ENCODE measurements around the gene SKA3. TPM values are rescaled to one million over a fixed set of nuclear protein-coding genes. Genes with fewer than 3 reads are reported as not detected.

SKA3 gene
- total and polyA plus RNA-seq, 2 of the 13 experiments (the other 11 are each of a cell fraction or from before 2014, with no cell fraction given): 7.2 to 10.8 TPM

DNA sequence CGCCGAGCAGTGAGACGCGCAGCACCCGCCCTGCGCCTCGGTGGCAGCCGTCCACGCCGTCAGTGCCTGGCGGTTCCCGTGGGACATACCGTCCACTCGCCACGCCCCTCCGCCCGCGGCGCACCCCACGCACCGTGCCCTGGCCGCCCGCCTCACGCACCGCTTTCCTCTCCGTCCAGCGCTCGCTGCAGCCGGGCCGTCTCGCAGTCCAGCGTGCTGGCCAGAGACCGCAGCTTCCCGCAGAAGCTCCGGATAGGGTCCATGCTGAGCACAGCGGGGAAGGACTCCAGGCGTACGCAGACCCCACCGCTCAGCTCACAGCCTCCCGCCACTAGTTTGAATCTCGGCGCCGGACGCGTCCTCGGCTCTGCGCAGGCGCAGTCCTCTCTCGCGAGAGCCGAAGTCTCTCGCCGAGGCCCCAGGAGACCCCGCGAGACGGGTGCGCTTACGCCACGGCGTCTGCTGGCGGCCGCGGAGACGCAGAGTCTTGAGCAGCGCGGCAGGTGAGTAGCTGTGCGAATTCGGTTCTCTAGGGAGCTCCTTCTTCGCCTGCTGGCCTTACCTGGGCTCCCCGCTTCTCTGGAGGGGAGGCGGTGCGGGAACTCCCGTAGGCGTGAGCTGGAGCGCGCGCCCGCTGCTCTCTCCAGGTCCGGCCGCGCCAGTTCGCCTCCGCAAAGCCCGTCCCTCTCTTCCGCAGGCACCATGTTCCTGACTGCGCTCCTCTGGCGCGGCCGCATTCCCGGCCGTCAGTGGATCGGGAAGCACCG is at the start of gene SKA3, which contains the start of gene MRPL57 (continued):
- TF ChIP-seq, protein P1, sequence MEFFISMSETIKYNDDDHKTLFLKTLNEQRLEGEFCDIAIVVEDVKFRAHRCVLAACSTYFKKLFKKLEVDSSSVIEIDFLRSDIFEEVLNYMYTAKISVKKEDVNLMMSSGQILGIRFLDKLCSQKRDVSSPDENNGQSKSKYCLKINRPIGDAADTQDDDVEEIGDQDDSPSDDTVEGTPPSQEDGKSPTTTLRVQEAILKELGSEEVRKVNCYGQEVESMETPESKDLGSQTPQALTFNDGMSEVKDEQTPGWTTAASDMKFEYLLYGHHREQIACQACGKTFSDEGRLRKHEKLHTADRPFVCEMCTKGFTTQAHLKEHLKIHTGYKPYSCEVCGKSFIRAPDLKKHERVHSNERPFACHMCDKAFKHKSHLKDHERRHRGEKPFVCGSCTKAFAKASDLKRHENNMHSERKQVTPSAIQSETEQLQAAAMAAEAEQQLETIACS (CRISPR knock-in tag; IDR thresholded peaks at IDR 0.05): peak; percentile 76
- TF ChIP-seq NR1H2 (CRISPR knock-in tag; IDR thresholded peaks at IDR 0.05; ENCODE audit: borderline replicate concordance, low read depth): 0 out of 2 replicates have a peak, but pooled peaks have one; percentile 64
- TF ChIP-seq KDM5A (IDR thresholded peaks at IDR 0.05; ENCODE audit: borderline replicate concordance, low read length): peak; percentile 84
- peak; percentile 98 for TF ChIP-seq ASH2L (IDR thresholded peaks at IDR 0.05; ENCODE audit: insufficient read length, low read depth, low read length)
- peak; percentile 53; the same call in 1 of the 2 replicates for TF ChIP-seq POLR2AphosphoS2 (IDR thresholded peaks at IDR 0.05; ENCODE audit: low read depth, low read length)
- peak; percentile 82 for TF ChIP-seq ZNF780A (CRISPR knock-in tag; IDR thresholded peaks at IDR 0.05)
- TF ChIP-seq, protein P2, sequence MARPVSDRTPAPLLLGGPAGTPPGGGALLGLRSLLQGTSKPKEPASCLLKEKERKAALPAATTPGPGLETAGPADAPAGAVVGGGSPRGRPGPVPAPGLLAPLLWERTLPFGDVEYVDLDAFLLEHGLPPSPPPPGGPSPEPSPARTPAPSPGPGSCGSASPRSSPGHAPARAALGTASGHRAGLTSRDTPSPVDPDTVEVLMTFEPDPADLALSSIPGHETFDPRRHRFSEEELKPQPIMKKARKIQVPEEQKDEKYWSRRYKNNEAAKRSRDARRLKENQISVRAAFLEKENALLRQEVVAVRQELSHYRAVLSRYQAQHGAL (CRISPR knock-in tag; IDR thresholded peaks at IDR 0.05; ENCODE audit: not compliant biosample characterization): peak; percentile 41
- peak; percentile 15; the same call in 1 of the 2 replicates for TF ChIP-seq ZNF782 (CRISPR knock-in tag; IDR thresholded peaks at IDR 0.05; ENCODE audit: borderline replicate concordance)
- TF ChIP-seq ZSCAN29 (CRISPR knock-in tag; conservative IDR thresholded peaks at IDR 0.05): peak; percentile 87; the same call in 1 of the 2 replicates
- no peak for TF ChIP-seq RORA (CRISPR knock-in tag; IDR thresholded peaks at IDR 0.05)
- peak; percentile 71 for TF ChIP-seq SKI (IDR thresholded peaks at IDR 0.05; ENCODE audit: partially characterized antibody)
- TF ChIP-seq PAWR (CRISPR knock-in tag; IDR thresholded peaks at IDR 0.05; ENCODE audit: borderline replicate concordance): no peak
- TF ChIP-seq ZNF607 (CRISPR knock-in tag; IDR thresholded peaks at IDR 0.05; ENCODE audit: borderline replicate concordance): peak; percentile 90; the same call in 1 of the 2 replicates
- peak; percentile 83 for TF ChIP-seq ZNF777 (CRISPR knock-in tag; IDR thresholded peaks at IDR 0.05)
- 0 out of 2 replicates have a peak, but pooled peaks have one; percentile 18 for TF ChIP-seq GTF3A (CRISPR knock-in tag; conservative IDR thresholded peaks at IDR 0.05)
- TF ChIP-seq HNRNPLL (IDR thresholded peaks at IDR 0.05; ENCODE audit: low read depth, low read length, poor library complexity, severe bottlenecking): peak; percentile 98
- TF ChIP-seq ATAD3A (CRISPR knock-in tag; IDR thresholded peaks at IDR 0.05): peak; percentile 10; the same call in 1 of the 2 replicates
- peak; percentile 44 for TF ChIP-seq HCFC1 (IDR thresholded peaks at IDR 0.05; ENCODE audit: low read depth, low read length)
- TF ChIP-seq CC2D1A (CRISPR knock-in tag; IDR thresholded peaks at IDR 0.05): peak; percentile 80; the same call in 1 of the 2 replicates
- peak; percentile 59 for TF ChIP-seq TBL1XR1 (IDR thresholded peaks at IDR 0.05; ENCODE audit: borderline replicate concordance, low read length, partially characterized antibody)
- TF ChIP-seq HNRNPL (IDR thresholded peaks at IDR 0.05; ENCODE audit: low read depth, low read length): peak; percentile 68
- TF ChIP-seq KDM5B (CRISPR knock-in tag; IDR thresholded peaks at IDR 0.05; ENCODE audit: borderline replicate concordance): peak; percentile 79
- TF ChIP-seq HMGA1 (CRISPR knock-in tag; conservative IDR thresholded peaks at IDR 0.05): no peak
- TF ChIP-seq ZNF343 (CRISPR knock-in tag; IDR thresholded peaks at IDR 0.05): peak; percentile 90; the same call in 1 of the 2 replicates
- TF ChIP-seq CHD2 (IDR thresholded peaks at IDR 0.05; ENCODE audit: low read depth, low read length): peak; percentile 100
- no peak for TF ChIP-seq SUZ12 (IDR thresholded peaks at IDR 0.05; ENCODE audit: low read depth, low read length)
- peak; percentile 82 for TF ChIP-seq ZNF143 (CRISPR knock-in tag; IDR thresholded peaks at IDR 0.05)
- TF ChIP-seq KDM2A (CRISPR knock-in tag; IDR thresholded peaks at IDR 0.05; ENCODE audit: borderline replicate concordance, low read depth): peak; percentile 97
- TF ChIP-seq ZNF460 (CRISPR knock-in tag; IDR thresholded peaks at IDR 0.05; ENCODE audit: borderline replicate concordance): no peak; the same call in 1 of the 2 replicates
- TF ChIP-seq ZNF841 (CRISPR knock-in tag; IDR thresholded peaks at IDR 0.05; ENCODE audit: borderline replicate concordance): 0 out of 2 replicates have a peak, but pooled peaks have one; percentile 64
